ENCODE data around the gene MYOF. TPM values are rescaled to one million over a fixed set of nuclear protein-coding genes. Genes with fewer than 3 reads are reported as not detected.
A peak's percentile ranks its signal among the peaks of the same experiment; 100 is the strongest.

MYOF gene
- total RNA-seq, 4 donors from 2014 or later = 41.2 to 114 (median 86.9) TPM

GRCh38 chr10:93481637-93482144 is 443 bp downstream of the MYOF start:
- Histone ChIP-seq H3K27me3 (no peaks in the 10 kb centered on the region), H3K36me3 (no peaks in the 10 kb centered on the region), H3K27ac (peak overlapping the region; percentile 87 to 97), H3K4me1 (peaks cover 0 to 4% of the 10 kb centered on the region in 2 donors), H3K9me3 (no peaks in the 10 kb centered on the region), H3K4me3 (peak overlapping the region; percentile 52 to 66)
- TF ChIP-seq POLR2A (IDR thresholded peaks at IDR 0.05) = no peak
- TF ChIP-seq CTCF (IDR thresholded peaks at IDR 0.05) = no peak
- intact Hi-C loops (cut with DNase I; ENCODE audit: low total_unique reads) = loop anchor here (2.0 kb wide), 1 partner anchor 105 kb away; no protein-coding TSS in a partner anchor
- no peak for DNase-seq

DNA sequence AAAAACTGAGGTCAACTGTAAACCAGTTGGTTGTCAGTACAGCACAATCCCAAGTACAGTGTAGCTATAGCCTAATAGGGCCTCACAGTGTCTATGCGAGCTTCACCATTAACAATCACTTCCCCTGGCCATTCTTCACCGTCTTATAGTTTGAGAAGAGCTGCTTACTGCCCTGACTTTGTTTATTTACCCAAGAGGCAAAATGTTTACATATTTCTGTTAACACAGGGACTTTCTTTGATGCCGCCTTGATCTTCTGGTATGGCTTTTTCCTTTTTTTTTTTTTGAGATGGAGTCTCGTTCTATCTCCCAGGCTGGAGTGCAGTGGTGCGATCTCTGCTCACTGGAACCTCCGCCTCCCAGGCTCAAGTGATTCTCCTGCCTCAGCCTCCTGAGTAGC is 3.3 kb downstream of the MYOF start:
- H3K9me3 ChIP-seq = no peaks in the 10 kb centered on the region
- H3K27ac ChIP-seq = peak overlapping the region in 1 of 2 donors; percentile 43
- DNase-seq = no peak
- H3K27me3 ChIP-seq = no peaks in the 10 kb centered on the region
- peaks cover 0 to 4% of the 10 kb centered on the region in 2 donors for H3K4me1 ChIP-seq
- H3K36me3 ChIP-seq = no peaks in the 10 kb centered on the region
- no peak overlapping the region for H3K4me3 ChIP-seq
- no peak for TF ChIP-seq CTCF (IDR thresholded peaks at IDR 0.05)
- TF ChIP-seq POLR2A (IDR thresholded peaks at IDR 0.05) = no peak
- intact Hi-C loops (cut with DNase I; ENCODE audit: low total_unique reads) = no loop called here

DNA sequence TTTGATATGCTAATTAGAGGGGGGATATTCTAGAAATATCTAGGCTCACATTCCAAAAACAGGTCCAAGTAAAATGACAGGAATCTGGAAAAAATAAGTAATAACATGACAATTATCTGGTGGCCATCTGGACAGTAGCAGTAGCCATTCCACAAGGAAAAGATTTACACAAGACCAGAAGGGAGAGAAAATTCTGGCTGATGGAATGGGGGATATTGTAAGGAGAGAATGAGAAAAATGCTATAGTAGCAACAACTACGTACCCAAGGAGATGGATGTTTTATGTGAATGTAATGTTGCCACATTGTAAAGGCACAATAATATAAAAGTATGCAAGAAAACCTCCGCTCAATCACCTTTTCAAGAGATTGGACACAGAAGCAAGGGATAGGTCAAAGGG is 5.4 kb downstream of the MYOF start:
- Histone ChIP-seq H3K4me1 (peaks cover 0 to 4% of the 10 kb centered on the region in 2 donors), H3K27ac (peak overlapping the region; percentile 1 to 89)
- intact Hi-C loops (cut with DNase I; ENCODE audit: low total_unique reads) = no loop called here

DNA sequence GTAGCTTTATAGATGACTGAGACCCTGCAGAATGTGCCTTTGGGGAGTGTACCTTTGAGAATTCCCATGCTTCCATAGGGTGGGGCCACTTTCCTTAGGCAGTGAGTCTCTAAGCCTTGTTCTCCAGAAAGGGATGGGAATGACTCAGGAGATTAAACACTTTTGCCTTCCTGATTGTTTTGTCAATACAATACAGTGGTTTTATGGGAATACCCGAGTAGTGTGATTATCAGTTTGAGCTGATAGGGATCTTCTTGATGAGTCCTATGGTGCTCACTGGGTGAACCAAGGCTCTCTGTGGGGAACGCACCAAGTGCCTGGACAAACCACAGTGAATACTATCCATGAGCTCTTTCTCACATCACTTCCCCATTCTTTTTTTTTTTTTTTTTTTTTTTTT is 6.3 kb downstream of the MYOF start:
- Histone ChIP-seq H3K27ac (peak overlapping the region in 1 of 2 donors; percentile 89), H3K36me3 (no peaks in the 10 kb centered on the region), H3K4me3 (no peak overlapping the region), H3K9me3 (no peaks in the 10 kb centered on the region), H3K27me3 (no peaks in the 10 kb centered on the region), H3K4me1 (peaks cover 0 to 10% of the 10 kb centered on the region in 2 donors)
- intact Hi-C loops (cut with DNase I; ENCODE audit: low total_unique reads) = no loop called here
- DNase-seq = no peak
- TF ChIP-seq POLR2A (IDR thresholded peaks at IDR 0.05) = no peak
- TF ChIP-seq CTCF (IDR thresholded peaks at IDR 0.05) = no peak

More for the DNA sequence above, 5.4 kb downstream of the MYOF start:
- no peaks in the 10 kb centered on the region for H3K27me3 ChIP-seq
- H3K36me3 ChIP-seq = no peaks in the 10 kb centered on the region
- no peak for DNase-seq
- no peak overlapping the region for H3K4me3 ChIP-seq
- TF ChIP-seq CTCF (IDR thresholded peaks at IDR 0.05) = no peak
- no peak for TF ChIP-seq POLR2A (IDR thresholded peaks at IDR 0.05)
- H3K9me3 ChIP-seq = no peaks in the 10 kb centered on the region

GRCh38 chr10:93475227-93475626 is 6.9 kb downstream of the MYOF start:
- Histone ChIP-seq H3K27me3 (no peaks in the 10 kb centered on the region), H3K9me3 (no peaks in the 10 kb centered on the region), H3K4me3 (no peak overlapping the region), H3K4me1 (peaks cover 0 to 10% of the 10 kb centered on the region in 2 donors), H3K27ac (peak overlapping the region in 1 of 2 donors; percentile 89), H3K36me3 (no peaks in the 10 kb centered on the region)
- TF ChIP-seq CTCF (IDR thresholded peaks at IDR 0.05) = no peak
- no peak for TF ChIP-seq POLR2A (IDR thresholded peaks at IDR 0.05)
- no peak for DNase-seq
- intact Hi-C loops (cut with DNase I; ENCODE audit: low total_unique reads) = no loop called here
